SKM-1 treated with dmso at 0.1 percent for 144 hours (cell line): ENCODE measurements around the gene LBHD2.
"Not testable (repeated sequence)": the region's sequence is repeated elsewhere in the genome, so short reads cannot be mapped to it uniquely, and the experiment has no call there.

ENCODE experiments used
- DNase-seq: peaks from one replicate; lab custom pipeline; 2025; ENCODE audit not compliant: unreplicated experiment; lab: John Stamatoyannopoulos, UW

LBHD2 gene

GRCh38 chr14:103102689-103103260, 18.8 kb downstream of the LBHD2 start:
- no peak for DNase-seq

GRCh38 chr14:103103461-103104388, 19.7 kb downstream of the LBHD2 start:
- DNase-seq, result no peak

- DNase-seq, result no peak
These were observed 20.3 kb downstream of the LBHD2 start for GRCh38 chr14:103104389-103104653.

GRCh38 chr14:103104654-103105452, 20.8 kb downstream of the LBHD2 start:
- DNase-seq, result no peak

GRCh38 chr14:103105580-103106150, 21.7 kb downstream of the LBHD2 start:
- no peak for DNase-seq

- DNase-seq, result no peak
These were observed 23.4 kb downstream of the LBHD2 start for GRCh38 chr14:103107455-103107854.

GRCh38 chr14:103107941-103108748, 24.1 kb downstream of the LBHD2 start:
- DNase-seq, result no peak

GRCh38 chr14:103108749-103109207, 24.8 kb downstream of the LBHD2 start:
- no peak for DNase-seq

GRCh38 chr14:103109535-103110441, 25.8 kb downstream of the LBHD2 start:
- no peak for DNase-seq

GRCh38 chr14:103110681-103111231, 26.7 kb downstream of the LBHD2 start:
- DNase-seq, result no peak

GRCh38 chr14:103111232-103111868, 27.3 kb downstream of the LBHD2 start:
- no peak for DNase-seq

- no peak for DNase-seq
These were observed 28.6 kb downstream of the LBHD2 start for GRCh38 chr14:103112400-103113243.

GRCh38 chr14:103113303-103113702, 29.3 kb downstream of the LBHD2 start:
- DNase-seq, result no peak

GRCh38 chr14:103113774-103114173, 29.8 kb downstream of the LBHD2 start:
- no peak for DNase-seq

- DNase-seq, result not testable (repeated sequence)
These were observed 31.2 kb downstream of the LBHD2 start for GRCh38 chr14:103115086-103115679.

- DNase-seq, result no peak
These were observed 32.0 kb downstream of the LBHD2 start for GRCh38 chr14:103115845-103116572.

- no peak for DNase-seq
These were observed 32.6 kb downstream of the LBHD2 start for GRCh38 chr14:103116636-103117035.
